Caco-2 (cell line): Measurements from ENCODE around the gene CTNND2. TPM values are rescaled to one million over a fixed set of nuclear protein-coding genes. Genes with fewer than 3 reads are reported as not detected.

Experiments used
- BruUV-seq: library from RNA; stranded (reverse); fragments of 400-500 nt; replicated peaks from 2 replicates; lab custom pipeline; 2021; lab: Mats Ljungman, UMichigan
- CTCF ChIA-PET: fragments of 300-600 bp; sonication (Branson Sonifier 250); formaldehyde crosslinking; loops from one replicate; lab custom pipeline; 2022; ENCODE audit warnings: antibody characterized with exemption; lab: Charles Lee
- POLR2A ChIA-PET: fragments of 300-600 bp; sonication (Branson Sonifier 250); formaldehyde crosslinking; loops from one replicate; lab custom pipeline; 2022; ENCODE audit warnings: antibody characterized with exemption; lab: Charles Lee
- DNase-seq, 2 experiments: peaks; one replicate each; pipeline versions ENCODE4 v3.0.0 to v3.0.0-alpha.2; 2020 to 2022
- H3K27me3 ChIP-seq: replicated peaks from 2 replicates; pipeline ENCODE4 v1.6.0; 2011; ENCODE audit warnings: low read length; ENCODE audit not compliant: control insufficient read depth, insufficient read depth
- H3K36me3 ChIP-seq: 2 replicates; pipeline ENCODE4 v1.5.1; 2011; ENCODE audit warnings: low read length; ENCODE audit not compliant: control insufficient read depth, insufficient read depth
- H3K4me1 ChIP-seq: fragments of 250-450 bp; sonication (Bioruptor Pico); 2 replicates; pipeline ENCODE4 v1.5.1; 2020; ENCODE audit warnings: mild to moderate bottlenecking
- H3K4me3 ChIP-seq: 2 replicates; pipeline ENCODE4 v1.5.1; 2011; ENCODE audit warnings: low read depth, mild to moderate bottlenecking, control low read depth, low read length
- H3K9me3 ChIP-seq: fragments of 250-450 bp; sonication (Bioruptor Pico); 2 replicates; pipeline ENCODE4 v1.5.1; 2020; ENCODE audit warnings: mild to moderate bottlenecking, moderate library complexity
- H3K27ac Mint-ChIP-seq: one replicate; pipeline ENCODE4 v1.8.0; 2022; ENCODE audit warnings: mixed read lengths; ENCODE audit not compliant: unreplicated experiment
- H3K27me3 Mint-ChIP-seq: one replicate; pipeline ENCODE4 v1.8.0; 2022; ENCODE audit warnings: mixed read lengths; ENCODE audit not compliant: insufficient read depth, unreplicated experiment
- H3K36me3 Mint-ChIP-seq: one replicate; pipeline ENCODE4 v1.8.0; 2022; ENCODE audit warnings: mild to moderate bottlenecking, mixed read lengths; ENCODE audit not compliant: insufficient read depth, unreplicated experiment
- H3K4me1 Mint-ChIP-seq: one replicate; pipeline ENCODE4 v1.8.0; 2022; ENCODE audit warnings: low read depth, mixed read lengths; ENCODE audit not compliant: unreplicated experiment
- H3K4me3 Mint-ChIP-seq: one replicate; pipeline ENCODE4 v1.8.0; 2022; ENCODE audit warnings: mild to moderate bottlenecking, moderate library complexity, mixed read lengths; ENCODE audit not compliant: unreplicated experiment
- H3K9me3 Mint-ChIP-seq: one replicate; pipeline ENCODE4 v1.8.0; 2022; ENCODE audit warnings: mixed read lengths; ENCODE audit not compliant: unreplicated experiment
- CTCF ChIP-seq, 2 experiments: fragments of 200-600 bp in 1 of 2; IDR thresholded peaks; 1 replicate in 1 of 2; 2 replicates in 1 of 2; pipeline versions ENCODE4 v1.5.1 to v1.8.0; 2011 to 2022; ENCODE audit warnings: antibody characterized with exemption in 1 of 2, control low read depth in 1 of 2, inconsistent platforms in 1 of 2, low read depth in 1 of 2, low read length in 1 of 2, mild to moderate bottlenecking in 1 of 2, moderate library complexity in 1 of 2; ENCODE audit not compliant: insufficient read depth in 1 of 2, severe bottlenecking in 1 of 2, unreplicated experiment in 1 of 2
- intact Hi-C: fragments of 100-400 bp; cut with micrococcal nuclease; formaldehyde crosslinking; loops from one replicate; pipeline ENCODE4 v1.10.0; 2022; ENCODE audit not compliant: unreplicated experiment
- total RNA-seq: library from RNA; stranded (reverse); gene quantifications from 2 replicates; pipeline ENCODE4 v1.2.3, GENCODE V29; 2022

The CTNND2 gene
- total RNA-seq, 1 experiment from 2014 or later: 0.32 TPM

- no peak for DNase-seq
- Mint-ChIP-seq H3K27me3 (peaks cover 25% of the 10 kb centered on the region), H3K9me3 (no peaks in the 10 kb centered on the region), H3K4me1 (no peaks in the 10 kb centered on the region), H3K4me3 (no peak overlapping the region), H3K27ac (no peak overlapping the region), H3K36me3 (no peaks in the 10 kb centered on the region)
- ChIA-PET POLR2A (no interaction called here), CTCF (no interaction called here)
- Histone ChIP-seq H3K9me3 (no peaks in the 10 kb centered on the region), H3K4me3 (no peak overlapping the region), H3K36me3 (no peaks in the 10 kb centered on the region), H3K4me1 (no peaks in the 10 kb centered on the region), H3K27me3 (no peaks in the 10 kb centered on the region; the same call in 1 of the 2 replicates)
- peak in 1 of 2 experiments; percentile 32 for TF ChIP-seq CTCF (IDR thresholded peaks at IDR 0.05; ENCODE audit: insufficient read depth in 1 of 2, low read depth in 1 of 2, low read length in 1 of 2, severe bottlenecking in 1 of 2, unreplicated experiment in 1 of 2)
- intact Hi-C loops: no loop called here
- no TSS peak for BruUV-seq
These were observed 829.0 kb downstream of the CTNND2 start for GRCh38 chr5:11075035-11075805.

- H3K4me1 Mint-ChIP-seq: no peaks in the 10 kb centered on the region
- H3K27ac Mint-ChIP-seq: no peak overlapping the region
- ChIA-PET CTCF (no interaction called here), POLR2A (no interaction called here)
- H3K27me3 ChIP-seq: no peaks in the 10 kb centered on the region; the same call in 1 of the 2 replicates
- BruUV-seq: no TSS peak
- no peak overlapping the region for H3K4me3 ChIP-seq
- H3K9me3 Mint-ChIP-seq: peaks cover 13% of the 10 kb centered on the region
- no peak for TF ChIP-seq CTCF (IDR thresholded peaks at IDR 0.05; ENCODE audit: insufficient read depth in 1 of 2, low read depth in 1 of 2, low read length in 1 of 2, severe bottlenecking in 1 of 2, unreplicated experiment in 1 of 2)
- H3K27me3 Mint-ChIP-seq: peaks cover 23% of the 10 kb centered on the region
- no peak overlapping the region for H3K4me3 Mint-ChIP-seq
- H3K36me3 ChIP-seq: no peaks in the 10 kb centered on the region
- no peak for DNase-seq
- intact Hi-C loops: no loop called here
- no peaks in the 10 kb centered on the region for H3K36me3 Mint-ChIP-seq
- 0 out of 2 replicates have a peak, but pooled peaks cover 3% of the 10 kb centered on the region for H3K4me1 ChIP-seq
- no peaks in the 10 kb centered on the region for H3K9me3 ChIP-seq
These were observed 831.7 kb downstream of the CTNND2 start for GRCh38 chr5:11072568-11072967.

- Mint-ChIP-seq H3K9me3 (peaks cover 13% of the 10 kb centered on the region), H3K36me3 (no peaks in the 10 kb centered on the region), H3K27ac (no peak overlapping the region), H3K4me1 (no peaks in the 10 kb centered on the region), H3K4me3 (no peak overlapping the region), H3K27me3 (peaks cover 21% of the 10 kb centered on the region)
- ChIA-PET CTCF (no interaction called here), POLR2A (no interaction called here)
- no peak for TF ChIP-seq CTCF (IDR thresholded peaks at IDR 0.05; ENCODE audit: insufficient read depth in 1 of 2, low read depth in 1 of 2, low read length in 1 of 2, severe bottlenecking in 1 of 2, unreplicated experiment in 1 of 2)
- H3K36me3 ChIP-seq: no peaks in the 10 kb centered on the region
- H3K4me3 ChIP-seq: no peak overlapping the region
- no TSS peak for BruUV-seq
- 0 out of 2 replicates have a peak, but pooled peaks cover 3% of the 10 kb centered on the region for H3K4me1 ChIP-seq
- H3K9me3 ChIP-seq: no peaks in the 10 kb centered on the region
- intact Hi-C loops: no loop called here
- no peak for DNase-seq
- no peaks in the 10 kb centered on the region for H3K27me3 ChIP-seq
These were observed 832.2 kb downstream of the CTNND2 start for GRCh38 chr5:11072076-11072475.
